Measurements from ENCODE around the gene MFSD6L.
"Not testable (repeated sequence)": the region's sequence is repeated elsewhere in the genome, so short reads cannot be mapped to it uniquely, and the experiment has no call there.

Gene MFSD6L

GRCh38 chr17:8825802-8826201, 26.6 kb upstream of the MFSD6L start:
- DNase-seq (ENCODE audit: low read depth, low spot score) = no peak

GRCh38 chr17:8823279-8823678, 24.1 kb upstream of the MFSD6L start:
- DNase-seq (ENCODE audit: low read depth, low spot score) = no peak

- no peak for DNase-seq (ENCODE audit: low read depth, low spot score)
Observed at GRCh38 chr17:8822401-8823035, 23.4 kb upstream of the MFSD6L start.

- no peak for DNase-seq (ENCODE audit: low read depth, low spot score)
Observed at GRCh38 chr17:8821446-8822105, 22.4 kb upstream of the MFSD6L start.

GRCh38 chr17:8820311-8821010, 21.3 kb upstream of the MFSD6L start:
- DNase-seq (ENCODE audit: low read depth, low spot score) = no peak

- DNase-seq (ENCODE audit: low read depth, low spot score) = no peak
Observed at GRCh38 chr17:8818654-8819330, 19.6 kb upstream of the MFSD6L start.

- no peak for DNase-seq (ENCODE audit: low read depth, low spot score)
Observed at GRCh38 chr17:8818047-8818446, 18.9 kb upstream of the MFSD6L start.

- no peak for DNase-seq (ENCODE audit: low read depth, low spot score)
Observed at GRCh38 chr17:8806926-8807550, 7.9 kb upstream of the MFSD6L start.

- DNase-seq (ENCODE audit: low read depth, low spot score) = no peak
Observed at GRCh38 chr17:8806253-8806925, 7.2 kb upstream of the MFSD6L start.

GRCh38 chr17:8805396-8805795, 6.2 kb upstream of the MFSD6L start:
- not testable (repeated sequence) for DNase-seq (ENCODE audit: low read depth, low spot score)

- DNase-seq (ENCODE audit: low read depth, low spot score) = no peak
Observed at GRCh38 chr17:8803531-8804420, 4.6 kb upstream of the MFSD6L start.

- DNase-seq (ENCODE audit: low read depth, low spot score) = no peak
Observed at GRCh38 chr17:8801135-8801840, 2.1 kb upstream of the MFSD6L start.

- DNase-seq (ENCODE audit: low read depth, low spot score) = no peak
Observed at GRCh38 chr17:8800656-8801055, 1.5 kb upstream of the MFSD6L start.

- no peak for DNase-seq (ENCODE audit: low read depth, low spot score)
Observed at GRCh38 chr17:8799570-8800212, 526 bp upstream of the MFSD6L start.

GRCh38 chr17:8798176-8798845, 854 bp downstream of the MFSD6L start:
- no peak for DNase-seq (ENCODE audit: low read depth, low spot score)

- DNase-seq (ENCODE audit: low read depth, low spot score) = no peak
Observed at GRCh38 chr17:8797621-8798175, 1.5 kb downstream of the MFSD6L start.

GRCh38 chr17:8794636-8795035, 4.5 kb downstream of the MFSD6L start:
- DNase-seq (ENCODE audit: low read depth, low spot score) = no peak

GRCh38 chr17:8793649-8794048, 5.5 kb downstream of the MFSD6L start:
- no peak for DNase-seq (ENCODE audit: low read depth, low spot score)
